ENCODE data around the gene FGF23. TPM values are rescaled to one million over a fixed set of nuclear protein-coding genes. Genes with fewer than 3 reads are reported as not detected.
A peak's percentile ranks its signal among the peaks of the same experiment; 100 is the strongest.

FGF23 gene
- total RNA-seq, 2 experiments from 2014 or later, result not detected

DNA sequence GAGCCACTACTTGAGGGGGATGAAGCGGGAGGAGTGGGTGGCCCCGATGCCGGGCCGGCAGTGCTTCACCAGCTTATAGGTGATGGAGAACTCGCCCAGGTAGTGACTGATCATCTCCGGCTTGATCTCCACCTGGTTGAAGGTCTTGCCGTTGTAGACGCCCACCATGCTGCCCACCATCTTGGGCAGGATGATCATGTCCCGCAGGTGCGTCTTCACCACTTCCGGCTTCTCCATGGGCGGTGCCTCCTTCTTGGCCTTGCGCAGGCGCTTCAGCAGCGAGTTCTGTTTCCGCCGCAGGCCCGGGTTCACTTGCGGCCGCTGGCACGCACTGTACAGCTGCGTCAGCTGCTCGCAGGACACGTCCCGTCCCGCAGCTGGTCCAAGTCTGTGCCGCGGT lies 55.1 kb downstream of the FGF23 start:
- H3K9me3 Mint-ChIP-seq, result no peaks in the 10 kb centered on the region
- Histone ChIP-seq H3K36me3 (ENCODE audit: insufficient read depth, low read length) (peaks cover 4% of the 10 kb centered on the region), H3K4me3 (ENCODE audit: low read length) (no peak overlapping the region), H3K4me1 (ENCODE audit: insufficient read depth, low read length) (peaks cover 26% of the 10 kb centered on the region), H3K27me3 (ENCODE audit: control insufficient read depth in 1 of 2, insufficient read depth in 2 of 2, low read length in 2 of 2) (no peaks in the 10 kb centered on the region), H3K9me3 (ENCODE audit: control insufficient read depth in 1 of 2, insufficient read depth in 1 of 2, low read length in 2 of 2) (no peaks in the 10 kb centered on the region), H3K27ac (ENCODE audit: low read depth in 1 of 2, low read length in 2 of 2) (no peak overlapping the region)
- no peak for DNase-seq
- ChIA-PET CTCF (interaction anchor here (0.6 kb wide), 1 partner anchor 1449 kb away, joined by 3 read pairs; no protein-coding TSS in a partner anchor), POLR2A (no interaction called here)
- peaks cover 17% of the 10 kb centered on the region for H3K36me3 Mint-ChIP-seq (ENCODE audit: low read depth)
- H3K27me3 Mint-ChIP-seq, result no peaks in the 10 kb centered on the region
- no peak overlapping the region for H3K27ac Mint-ChIP-seq
- ATAC-seq (ENCODE audit: poor library complexity), result no peak
- TF ChIP-seq, protein P1, sequence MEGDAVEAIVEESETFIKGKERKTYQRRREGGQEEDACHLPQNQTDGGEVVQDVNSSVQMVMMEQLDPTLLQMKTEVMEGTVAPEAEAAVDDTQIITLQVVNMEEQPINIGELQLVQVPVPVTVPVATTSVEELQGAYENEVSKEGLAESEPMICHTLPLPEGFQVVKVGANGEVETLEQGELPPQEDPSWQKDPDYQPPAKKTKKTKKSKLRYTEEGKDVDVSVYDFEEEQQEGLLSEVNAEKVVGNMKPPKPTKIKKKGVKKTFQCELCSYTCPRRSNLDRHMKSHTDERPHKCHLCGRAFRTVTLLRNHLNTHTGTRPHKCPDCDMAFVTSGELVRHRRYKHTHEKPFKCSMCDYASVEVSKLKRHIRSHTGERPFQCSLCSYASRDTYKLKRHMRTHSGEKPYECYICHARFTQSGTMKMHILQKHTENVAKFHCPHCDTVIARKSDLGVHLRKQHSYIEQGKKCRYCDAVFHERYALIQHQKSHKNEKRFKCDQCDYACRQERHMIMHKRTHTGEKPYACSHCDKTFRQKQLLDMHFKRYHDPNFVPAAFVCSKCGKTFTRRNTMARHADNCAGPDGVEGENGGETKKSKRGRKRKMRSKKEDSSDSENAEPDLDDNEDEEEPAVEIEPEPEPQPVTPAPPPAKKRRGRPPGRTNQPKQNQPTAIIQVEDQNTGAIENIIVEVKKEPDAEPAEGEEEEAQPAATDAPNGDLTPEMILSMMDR (IDR thresholded peaks at IDR 0.05), result no peak
- no peak overlapping the region for H3K4me3 Mint-ChIP-seq
- peaks cover 50% of the 10 kb centered on the region for H3K4me1 Mint-ChIP-seq (ENCODE audit: low read depth)
- intact Hi-C loops (cut with DNase I, micrococcal nuclease), result loop anchor here in 1 of 2 experiments (5.0 to 10.0 kb wide), 5 partner anchors 213 to 1247 kb away; partner anchors contain the start of genes CRACR2A, PARP11, RAD51AP1 and TSPAN9

- Histone ChIP-seq H3K36me3 (ENCODE audit: insufficient read depth, low read length) (peaks cover 4% of the 10 kb centered on the region), H3K27me3 (ENCODE audit: control insufficient read depth in 1 of 2, insufficient read depth in 2 of 2, low read length in 2 of 2) (no peaks in the 10 kb centered on the region), H3K4me1 (ENCODE audit: insufficient read depth, low read length) (peaks cover 26% of the 10 kb centered on the region), H3K9me3 (ENCODE audit: control insufficient read depth in 1 of 2, insufficient read depth in 1 of 2, low read length in 2 of 2) (no peaks in the 10 kb centered on the region), H3K27ac (ENCODE audit: low read depth in 1 of 2, low read length in 2 of 2) (no peak overlapping the region), H3K4me3 (ENCODE audit: low read length) (no peak overlapping the region)
- TF ChIP-seq, protein P1 (IDR thresholded peaks at IDR 0.05), result no peak
- H3K4me3 Mint-ChIP-seq, result peak overlapping the region; percentile 64
- H3K27me3 Mint-ChIP-seq, result no peaks in the 10 kb centered on the region
- no peaks in the 10 kb centered on the region for H3K9me3 Mint-ChIP-seq
- H3K27ac Mint-ChIP-seq, result peak overlapping the region; percentile 15
- H3K4me1 Mint-ChIP-seq (ENCODE audit: low read depth), result peaks cover 49% of the 10 kb centered on the region
- ChIA-PET CTCF (no interaction called here), POLR2A (no interaction called here)
- intact Hi-C loops (cut with DNase I, micrococcal nuclease), result loop anchor here in 1 of 2 experiments (5.0 to 10.0 kb wide), 5 partner anchors 214 to 1246 kb away; partner anchors contain the start of genes CRACR2A, PARP11, RAD51AP1 and TSPAN9
- peaks cover 12% of the 10 kb centered on the region for H3K36me3 Mint-ChIP-seq (ENCODE audit: low read depth)
- ATAC-seq (ENCODE audit: poor library complexity) (no peak), DNase-seq (peak in 1 of 14 experiments; percentile 22)
Measured at GRCh38 chr12:4323396-4323795, 56.1 kb downstream of the FGF23 start.

DNA sequence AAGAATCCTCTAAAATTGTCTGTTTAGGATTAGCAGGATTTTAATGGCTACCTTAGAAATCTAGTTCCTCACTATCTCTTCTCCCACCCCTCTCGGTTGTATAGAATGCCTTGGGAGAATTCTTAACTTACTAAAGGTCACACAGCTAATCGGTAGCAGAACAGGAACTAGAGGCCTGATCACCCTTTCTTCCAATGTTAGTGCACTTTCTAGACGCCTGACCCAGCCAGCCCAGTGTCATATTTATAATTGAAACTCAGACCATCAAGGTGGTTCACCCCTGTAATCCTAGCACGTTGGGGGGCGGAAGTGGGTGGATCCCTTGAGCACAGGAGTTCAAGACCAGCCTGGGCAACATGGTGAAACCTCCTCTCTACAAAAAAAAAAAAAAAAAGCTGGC lies 56.8 kb downstream of the FGF23 start:
- H3K36me3 ChIP-seq (ENCODE audit: insufficient read depth, low read length), result peaks cover 4% of the 10 kb centered on the region
- H3K4me3 ChIP-seq (ENCODE audit: low read length), result no peak overlapping the region
- TF ChIP-seq, protein P1 (IDR thresholded peaks at IDR 0.05), result no peak
- peaks cover 49% of the 10 kb centered on the region for H3K4me1 Mint-ChIP-seq (ENCODE audit: low read depth)
- DNase-seq (no peak), ATAC-seq (ENCODE audit: poor library complexity) (no peak)
- peaks cover 26% of the 10 kb centered on the region for H3K4me1 ChIP-seq (ENCODE audit: insufficient read depth, low read length)
- no peaks in the 10 kb centered on the region for H3K9me3 ChIP-seq (ENCODE audit: control insufficient read depth in 1 of 2, insufficient read depth in 1 of 2, low read length in 2 of 2)
- H3K4me3 Mint-ChIP-seq, result peak overlapping the region; percentile 23
- POLR2A ChIA-PET, result interaction anchor here (0.5 to 1.0 kb wide), 2 partner anchors 21 to 51 kb away, joined by 3 read pairs; no protein-coding TSS in a partner anchor
- CTCF ChIA-PET, result interaction anchor here (2.7 kb wide), 1 partner anchor 46 kb away, joined by 8 read pairs; no protein-coding TSS in a partner anchor
- no peaks in the 10 kb centered on the region for H3K27me3 ChIP-seq (ENCODE audit: control insufficient read depth in 1 of 2, insufficient read depth in 2 of 2, low read length in 2 of 2)
- peak overlapping the region; percentile 15 for H3K27ac Mint-ChIP-seq
- no peak overlapping the region for H3K27ac ChIP-seq (ENCODE audit: low read depth in 1 of 2, low read length in 2 of 2)
- H3K9me3 Mint-ChIP-seq, result no peaks in the 10 kb centered on the region
- H3K36me3 Mint-ChIP-seq (ENCODE audit: low read depth), result peaks cover 12% of the 10 kb centered on the region
- intact Hi-C loops (cut with DNase I, micrococcal nuclease), result loop anchor here in 1 of 2 experiments (5.0 to 10.0 kb wide), 5 partner anchors 215 to 1245 kb away; partner anchors contain the start of genes CRACR2A, PARP11, RAD51AP1 and TSPAN9
- no peaks in the 10 kb centered on the region for H3K27me3 Mint-ChIP-seq

Data from CD4-positive, alpha-beta T cell (primary cell).